Measurements from ENCODE around the gene CNTNAP5. TPM values are rescaled to one million over a fixed set of nuclear protein-coding genes. Genes with fewer than 3 reads are reported as not detected.

CNTNAP5 gene
- total and polyA plus RNA-seq, 12 donors = 0.04 TPM; not detected in 11

- intact Hi-C loops (cut with DNase I) = no loop called here
- Histone ChIP-seq H3K9me3 (peaks cover 0 to 10% (median 0%) of the 10 kb centered on the region in 11 donors), H3K36me3 (no peaks in the 10 kb centered on the region), H3K27me3 (no peaks in the 10 kb centered on the region), H3K4me3 (no peak overlapping the region), H3K4me1 (no peaks in the 10 kb centered on the region), H3K27ac (no peak overlapping the region)
- TF ChIP-seq, protein P1, sequence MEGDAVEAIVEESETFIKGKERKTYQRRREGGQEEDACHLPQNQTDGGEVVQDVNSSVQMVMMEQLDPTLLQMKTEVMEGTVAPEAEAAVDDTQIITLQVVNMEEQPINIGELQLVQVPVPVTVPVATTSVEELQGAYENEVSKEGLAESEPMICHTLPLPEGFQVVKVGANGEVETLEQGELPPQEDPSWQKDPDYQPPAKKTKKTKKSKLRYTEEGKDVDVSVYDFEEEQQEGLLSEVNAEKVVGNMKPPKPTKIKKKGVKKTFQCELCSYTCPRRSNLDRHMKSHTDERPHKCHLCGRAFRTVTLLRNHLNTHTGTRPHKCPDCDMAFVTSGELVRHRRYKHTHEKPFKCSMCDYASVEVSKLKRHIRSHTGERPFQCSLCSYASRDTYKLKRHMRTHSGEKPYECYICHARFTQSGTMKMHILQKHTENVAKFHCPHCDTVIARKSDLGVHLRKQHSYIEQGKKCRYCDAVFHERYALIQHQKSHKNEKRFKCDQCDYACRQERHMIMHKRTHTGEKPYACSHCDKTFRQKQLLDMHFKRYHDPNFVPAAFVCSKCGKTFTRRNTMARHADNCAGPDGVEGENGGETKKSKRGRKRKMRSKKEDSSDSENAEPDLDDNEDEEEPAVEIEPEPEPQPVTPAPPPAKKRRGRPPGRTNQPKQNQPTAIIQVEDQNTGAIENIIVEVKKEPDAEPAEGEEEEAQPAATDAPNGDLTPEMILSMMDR (IDR thresholded peaks at IDR 0.05) = no peak
- ATAC-seq (no peak), DNase-seq (no peak)
- 54 to 55% methylated on average over 5 of the region's 5 CpGs for WGBS, 2 donors
These were observed 679.2 kb downstream of the CNTNAP5 start for GRCh38 chr2:124704071-124704925.

- intact Hi-C loops (cut with DNase I) = no loop called here
- TF ChIP-seq, protein P1 (IDR thresholded peaks at IDR 0.05) = no peak
- DNase-seq = no peak
- WGBS, 2 donors = 75 to 96% methylated on average over 3 of the region's 3 CpGs
- ATAC-seq = no peak
- Histone ChIP-seq H3K9me3 (no peaks in the 10 kb centered on the region), H3K27me3 (peaks cover 0 to 4% (median 0%) of the 10 kb centered on the region in 7 donors), H3K4me3 (no peak overlapping the region), H3K36me3 (no peaks in the 10 kb centered on the region), H3K27ac (no peak overlapping the region), H3K4me1 (no peaks in the 10 kb centered on the region)
These were observed 683.6 kb downstream of the CNTNAP5 start for GRCh38 chr2:124708661-124709060.

- DNase-seq (no peak), ATAC-seq (no peak)
- intact Hi-C loops (cut with DNase I) = no loop called here
- Histone ChIP-seq H3K9me3 (peaks cover 0 to 4% (median 0%) of the 10 kb centered on the region in 11 donors), H3K27me3 (peaks cover 0 to 4% (median 0%) of the 10 kb centered on the region in 7 donors), H3K4me3 (no peak overlapping the region), H3K27ac (no peak overlapping the region), H3K36me3 (no peaks in the 10 kb centered on the region), H3K4me1 (no peaks in the 10 kb centered on the region)
- WGBS, 2 donors = 49 to 85% methylated on average over 2 of the region's 2 CpGs
- TF ChIP-seq, protein P1 (IDR thresholded peaks at IDR 0.05) = no peak
These were observed 688.9 kb downstream of the CNTNAP5 start for GRCh38 chr2:124713969-124714368.

GRCh38 chr2:124725187-124725586, 700.1 kb downstream of the CNTNAP5 start:
- Histone ChIP-seq H3K27ac (no peak overlapping the region), H3K4me3 (no peak overlapping the region), H3K4me1 (no peaks in the 10 kb centered on the region), H3K36me3 (no peaks in the 10 kb centered on the region), H3K9me3 (peaks cover 0 to 3% (median 0%) of the 10 kb centered on the region in 11 donors), H3K27me3 (no peaks in the 10 kb centered on the region)
- TF ChIP-seq, protein P1 (IDR thresholded peaks at IDR 0.05) = no peak
- no peak for ATAC-seq
- intact Hi-C loops (cut with DNase I) = no loop called here
- DNase-seq = no peak

Data from heart right ventricle (tissue), 16 donors.